NCI-H69 (cell line): ENCODE results near the gene ERVK3-1.

Source experiments
- DNase-seq: peaks from one replicate; lab custom pipeline; 2025; lab: John Stamatoyannopoulos, UW

ERVK3-1 gene

GRCh38 chr19:58364146-58364545, 59.0 kb downstream of the ERVK3-1 start:
- no peak for DNase-seq
